NB4 (cell line): ENCODE results near the gene AK3.

Experiments
- DNase-seq: peaks from one replicate; pipeline ENCODE4 v3.0.0; 2010; ENCODE audit warnings: low read depth
- H3K4me3 ChIP-seq: one replicate; pipeline ENCODE4 v1.5.1; 2011; ENCODE audit warnings: mild to moderate bottlenecking, low read depth, low read length, moderate library complexity
- CTCF ChIP-seq: IDR thresholded peaks from one replicate; pipeline ENCODE4 v1.5.1; 2012; ENCODE audit warnings: low read depth, low read length
- MAX ChIP-seq: IDR thresholded peaks from 2 replicates; pipeline ENCODE4 v1.6.1; 2011; ENCODE audit warnings: low read depth, low read length
- MYC ChIP-seq: IDR thresholded peaks from 2 replicates; pipeline ENCODE4 v1.6.1; 2011; ENCODE audit warnings: low read depth, low read length
- POLR2A ChIP-seq: IDR thresholded peaks from 2 replicates; pipeline ENCODE4 v1.6.1; 2011; ENCODE audit warnings: mild to moderate bottlenecking; ENCODE audit not compliant: insufficient read length; ENCODE audit errors: extremely low read depth

AK3 gene

GRCh38 chr9:4738866-4739586 lies 2.0 kb downstream of the AK3 start:
- peak overlapping the region; percentile 86 for H3K4me3 ChIP-seq
- TF ChIP-seq MAX: no peak
- DNase-seq: peak; percentile 77

DNA sequence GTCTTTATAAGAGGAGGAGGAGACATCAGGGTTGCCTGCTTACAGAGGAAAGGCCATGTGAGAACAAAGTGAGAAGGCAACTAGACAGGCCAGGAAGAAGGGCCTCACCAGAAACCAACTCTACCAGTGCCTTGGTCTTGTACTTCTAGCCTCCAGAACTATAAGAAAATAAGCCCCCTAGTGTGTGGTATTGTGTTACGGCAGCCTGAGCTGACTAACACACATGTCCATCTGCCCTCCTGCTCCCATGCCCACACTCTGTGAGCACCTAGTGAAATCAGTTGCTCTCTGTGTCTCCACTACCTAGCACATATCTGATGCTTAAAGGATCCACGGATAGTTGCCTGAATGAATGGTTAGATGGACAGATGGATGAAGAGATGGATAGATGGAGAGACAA lies 6.9 kb downstream of the AK3 start:
- no peak for DNase-seq
- TF ChIP-seq CTCF: no peak
- TF ChIP-seq MYC: no peak
- no peak for TF ChIP-seq MAX
- no peak for TF ChIP-seq POLR2A
- H3K4me3 ChIP-seq: no peak overlapping the region

- TF ChIP-seq MAX: no peak
- TF ChIP-seq MYC: no peak
- no peak for TF ChIP-seq POLR2A
- TF ChIP-seq CTCF: no peak
- DNase-seq: no peak
- no peak overlapping the region for H3K4me3 ChIP-seq
Observed at GRCh38 chr9:4732890-4733289, 8.1 kb downstream of the AK3 start.

DNA sequence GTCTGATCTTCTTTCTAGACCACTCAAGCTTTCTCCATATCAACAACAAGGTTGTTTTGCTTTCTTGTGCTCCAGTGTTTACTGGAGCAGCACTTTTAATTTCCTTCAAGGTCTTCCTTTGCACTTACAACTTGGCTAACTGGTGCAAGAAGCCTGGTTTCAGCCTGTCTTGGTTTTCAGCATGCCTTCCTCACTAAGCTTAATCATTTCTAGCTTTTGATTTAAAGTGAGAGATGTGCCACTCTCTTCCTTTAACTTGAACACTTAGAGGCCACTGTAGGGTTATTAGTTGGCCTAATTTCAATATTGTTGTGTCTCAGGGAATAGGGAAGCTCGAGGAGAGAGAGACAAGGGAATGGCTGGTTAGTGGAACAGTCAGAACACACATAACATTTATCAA lies 13.4 kb downstream of the AK3 start:
- TF ChIP-seq MAX (no peak), POLR2A (no peak), CTCF (no peak), MYC (no peak)

GRCh38 chr9:4725706-4726442 lies 15.1 kb downstream of the AK3 start:
- DNase-seq: no peak
- H3K4me3 ChIP-seq: no peak overlapping the region
- TF ChIP-seq POLR2A (no peak), MYC (no peak), MAX (no peak), CTCF (no peak)

More for the DNA sequence above, 13.4 kb downstream of the AK3 start:
- no peak overlapping the region for H3K4me3 ChIP-seq
- no peak for DNase-seq

GRCh38 chr9:4721736-4722135 lies 19.3 kb downstream of the AK3 start:
- TF ChIP-seq MYC (no peak), POLR2A (no peak), MAX (no peak), CTCF (no peak)
- H3K4me3 ChIP-seq: no peak overlapping the region
- DNase-seq: no peak
